T-cell (primary cell): ENCODE results near the gene FREY1. TPM values are rescaled to one million over a fixed set of nuclear protein-coding genes. Genes with fewer than 3 reads are reported as not detected.

Experiments
- ATAC-seq, 4 experiments: fragments of 200-7000 bp in 3 of 4; fragments of 150-1000 bp in 1 of 4; cut with Tn5 transposase; replicated peaks in 1 of 4; 1 replicate in 3 of 4; 2 replicates in 1 of 4; pipeline ENCODE4 v1.10.0; 2021; ENCODE audit warnings: moderate library complexity in 3 of 4, mild to moderate bottlenecking in 2 of 4, moderate number of reproducible peaks in 1 of 4
- CTCF ChIA-PET, 2 donors: fragments of 300-600 bp; sonication (Branson Sonifier 250); formaldehyde crosslinking; loops; one replicate each; lab custom pipeline; 2022; ENCODE audit warnings: antibody characterized with exemption in 2 of 2; lab: Charles Lee
- POLR2A ChIA-PET, 2 donors: fragments of 300-600 bp; sonication (Branson Sonifier 250); formaldehyde crosslinking; loops; one replicate each; lab custom pipeline; 2022; ENCODE audit warnings: antibody characterized with exemption in 2 of 2; lab: Charles Lee
- DNase-seq, 35 experiments: peaks; one replicate each; pipeline versions ENCODE4 v3.0.0 to v3.0.0-alpha.2; 2013 to 2023
- H3K27ac ChIP-seq: one replicate; pipeline ENCODE4 v1.5.1; 2013; ENCODE audit warnings: low read length
- H3K27me3 ChIP-seq, 2 experiments: replicated peaks in 1 of 2; 1 replicate in 1 of 2; 2 replicates in 1 of 2; pipeline versions ENCODE4 v1.6.1 to v1.7.0; 2013; ENCODE audit warnings: low read length in 1 of 2, mixed read lengths in 1 of 2; ENCODE audit not compliant: control insufficient read depth in 2 of 2, insufficient read depth in 2 of 2; ENCODE audit errors: extremely low read depth in 1 of 2
- H3K36me3 ChIP-seq, 2 donors: 1 replicate in 1 of 2; 2 replicates in 1 of 2; pipeline versions ENCODE4 v1.6.1 to v1.7.0; 2013; ENCODE audit warnings: low read length in 1 of 2; ENCODE audit not compliant: control insufficient read depth in 2 of 2, insufficient read depth in 1 of 2; ENCODE audit errors: extremely low read depth in 1 of 2
- H3K4me1 ChIP-seq, 2 experiments: 1 replicate in 1 of 2; 2 replicates in 1 of 2; pipeline versions ENCODE4 v1.6.1 to v1.7.0; 2013; ENCODE audit warnings: low read length in 2 of 2, mixed read lengths in 1 of 2; ENCODE audit not compliant: insufficient read depth in 2 of 2, control insufficient read depth in 1 of 2; ENCODE audit errors: extremely low read depth in 1 of 2
- H3K4me3 ChIP-seq, 2 donors: 1 replicate in 1 of 2; 2 replicates in 1 of 2; pipeline versions ENCODE4 v1.5.1 to v1.7.0; 2013; ENCODE audit warnings: mild to moderate bottlenecking in 2 of 2, low read length in 1 of 2, moderate library complexity in 1 of 2; ENCODE audit not compliant: control insufficient read depth in 1 of 2; ENCODE audit errors: extremely low read depth in 1 of 2
- H3K9me3 ChIP-seq: 2 replicates; pipeline ENCODE4 v1.7.0; 2013
- H3K27ac Mint-ChIP-seq, 2 donors: one replicate each; pipeline ENCODE4 v1.8.0; 2020 to 2021; ENCODE audit warnings: mild to moderate bottlenecking in 2 of 2, mixed read lengths in 2 of 2
- H3K27me3 Mint-ChIP-seq, 2 donors: one replicate each; pipeline ENCODE4 v1.8.0; 2021 to 2022; ENCODE audit warnings: mixed read lengths in 2 of 2
- H3K36me3 Mint-ChIP-seq: one replicate; pipeline ENCODE4 v1.8.0; 2021; ENCODE audit warnings: mixed read lengths
- H3K4me1 Mint-ChIP-seq, 3 donors: one replicate each; pipeline ENCODE4 v1.8.0; 2020 to 2022; ENCODE audit warnings: mixed read lengths in 3 of 3, mild to moderate bottlenecking in 1 of 3
- H3K4me3 Mint-ChIP-seq, 3 donors: one replicate each; pipeline ENCODE4 v1.8.0; 2020 to 2022; ENCODE audit warnings: mild to moderate bottlenecking in 3 of 3, mixed read lengths in 3 of 3, moderate library complexity in 3 of 3
- H3K9me3 Mint-ChIP-seq, 3 donors: one replicate each; pipeline ENCODE4 v1.8.0; 2020 to 2022; ENCODE audit warnings: mixed read lengths in 3 of 3
- WGBS: methylation state at CpG from one replicate; pipeline ENCODE4 v1.1.5; 2013; ENCODE audit warnings: missing lambda C conversion rate; ENCODE audit not compliant: insufficient coverage; 5-methylcytosine and 5-hydroxymethylcytosine counted together
- total RNA-seq, 35 experiments: library from RNA in 6 of 35; stranded (reverse) in 6 of 35; fragments of 120-200 nt in 1 of 35; gene quantifications; one replicate each; pipeline versions ENCODE4 v1.2.1 to v1.2.4 and lab custom pipeline; 2013 to 2026

Gene FREY1
- total RNA-seq, 5 donors from 2014 or later (not counting 1 experiment from before 2014, with no cell fraction given): 2.5 to 6.8 (median 4.6) TPM

GRCh38 chr11:45895553-45896259, 11.4 kb downstream of the FREY1 start:
- WGBS: 82% methylated on average over 5 of the region's 8 CpGs
- CTCF ChIA-PET: no interaction called here

GRCh38 chr11:45894555-45895247, 12.4 kb downstream of the FREY1 start:
- no peak for ATAC-seq
- Histone ChIP-seq H3K4me3 (no peak overlapping the region), H3K27me3 (peaks cover 3 to 74% of the 10 kb centered on the region in 2 experiments), H3K36me3 (no peaks in the 10 kb centered on the region), H3K9me3 (no peaks in the 10 kb centered on the region), H3K27ac (no peak overlapping the region), H3K4me1 (peaks cover 0 to 11% of the 10 kb centered on the region in 2 experiments)
- no peak for DNase-seq
- Mint-ChIP-seq H3K27me3 (peaks cover 36 to 46% of the 10 kb centered on the region in 2 donors), H3K36me3 (no peaks in the 10 kb centered on the region), H3K4me1 (peaks cover 2 to 16% (median 5%) of the 10 kb centered on the region in 3 donors), H3K9me3 (no peaks in the 10 kb centered on the region), H3K27ac (no peak overlapping the region), H3K4me3 (no peak overlapping the region)
- WGBS: 72% methylated on average over 5 of the region's 6 CpGs
- ChIA-PET CTCF (no interaction called here), POLR2A (no interaction called here)

More at GRCh38 chr11:45895553-45896259, 11.4 kb downstream of the FREY1 start:
- H3K27ac Mint-ChIP-seq: no peak overlapping the region
- peaks cover 40 to 48% of the 10 kb centered on the region in 2 donors for H3K27me3 Mint-ChIP-seq
- H3K9me3 Mint-ChIP-seq: no peaks in the 10 kb centered on the region
- ATAC-seq (no peak), DNase-seq (no peak)
- H3K27ac ChIP-seq: no peak overlapping the region
- H3K36me3 Mint-ChIP-seq: no peaks in the 10 kb centered on the region
- no peak overlapping the region for H3K4me3 ChIP-seq
- POLR2A ChIA-PET: interaction anchor here in 1 of 2 donors (0.5 kb wide), 1 partner anchor 91 kb away, joined by 4 read pairs; no protein-coding TSS in a partner anchor
- H3K36me3 ChIP-seq: no peaks in the 10 kb centered on the region
- H3K4me1 ChIP-seq: peaks cover 0 to 17% of the 10 kb centered on the region in 2 experiments
- no peak overlapping the region for H3K4me3 Mint-ChIP-seq
- H3K9me3 ChIP-seq: no peaks in the 10 kb centered on the region
- peaks cover 4 to 16% (median 8%) of the 10 kb centered on the region in 3 donors for H3K4me1 Mint-ChIP-seq
- peaks cover 3 to 79% of the 10 kb centered on the region in 2 experiments for H3K27me3 ChIP-seq

- H3K4me3 ChIP-seq: no peak overlapping the region
- peaks cover 31 to 35% of the 10 kb centered on the region in 2 donors for H3K27me3 Mint-ChIP-seq
- ChIA-PET CTCF (no interaction called here), POLR2A (no interaction called here)
- H3K4me3 Mint-ChIP-seq: no peak overlapping the region
- H3K4me1 Mint-ChIP-seq: no peaks in the 10 kb centered on the region
- H3K36me3 Mint-ChIP-seq: no peaks in the 10 kb centered on the region
- H3K27ac ChIP-seq: no peak overlapping the region
- ATAC-seq (no peak), DNase-seq (no peak)
- no peaks in the 10 kb centered on the region for H3K9me3 Mint-ChIP-seq
- peaks cover 1 to 55% of the 10 kb centered on the region in 2 experiments for H3K27me3 ChIP-seq
- H3K9me3 ChIP-seq: no peaks in the 10 kb centered on the region
- 90% methylated on average over 2 of the region's 5 CpGs for WGBS
- no peaks in the 10 kb centered on the region for H3K4me1 ChIP-seq
- no peaks in the 10 kb centered on the region for H3K36me3 ChIP-seq
- no peak overlapping the region for H3K27ac Mint-ChIP-seq
These were observed 14.2 kb downstream of the FREY1 start for GRCh38 chr11:45892856-45893255.

- H3K27me3 Mint-ChIP-seq: peaks cover 27% of the 10 kb centered on the region in 2 donors
- peaks cover 0 to 42% of the 10 kb centered on the region in 2 experiments for H3K27me3 ChIP-seq
- H3K36me3 ChIP-seq: no peaks in the 10 kb centered on the region
- H3K27ac ChIP-seq: no peak overlapping the region
- ATAC-seq (no peak), DNase-seq (no peak)
- H3K4me1 ChIP-seq: peaks cover 0 to 3% of the 10 kb centered on the region in 2 experiments
- 88% methylated on average over 6 of the region's 9 CpGs for WGBS
- no peaks in the 10 kb centered on the region for H3K9me3 Mint-ChIP-seq
- no peak overlapping the region for H3K27ac Mint-ChIP-seq
- ChIA-PET POLR2A (no interaction called here), CTCF (no interaction called here)
- H3K9me3 ChIP-seq: no peaks in the 10 kb centered on the region
- no peaks in the 10 kb centered on the region for H3K36me3 Mint-ChIP-seq
- no peaks in the 10 kb centered on the region for H3K4me1 Mint-ChIP-seq
- H3K4me3 ChIP-seq: no peak overlapping the region
- no peak overlapping the region for H3K4me3 Mint-ChIP-seq
These were observed 16.1 kb downstream of the FREY1 start for GRCh38 chr11:45890886-45891550.

GRCh38 chr11:45889966-45890365, 17.1 kb downstream of the FREY1 start:
- Mint-ChIP-seq H3K4me3 (no peak overlapping the region), H3K27me3 (peaks cover 21 to 24% of the 10 kb centered on the region in 2 donors), H3K4me1 (peaks cover 4% of the 10 kb centered on the region in 3 donors), H3K9me3 (no peaks in the 10 kb centered on the region), H3K36me3 (no peaks in the 10 kb centered on the region), H3K27ac (no peak overlapping the region)
- H3K27ac ChIP-seq: no peak overlapping the region
- DNase-seq: no peak
- H3K27me3 ChIP-seq: peaks cover 0 to 39% of the 10 kb centered on the region in 2 experiments
- ChIA-PET CTCF (interaction anchor here in 1 of 2 donors (0.6 kb wide), 1 partner anchor 27 kb away, joined by 3 read pairs; no protein-coding TSS in a partner anchor), POLR2A (interaction anchor here in 1 of 2 donors (0.6 kb wide), 1 partner anchor 15 kb away, joined by 3 read pairs; no protein-coding TSS in a partner anchor)
- H3K4me3 ChIP-seq: no peak overlapping the region
- peaks cover 0 to 11% of the 10 kb centered on the region in 2 experiments for H3K4me1 ChIP-seq
- 91% methylated on average over 7 of the region's 9 CpGs for WGBS
- ATAC-seq: no peak
- H3K9me3 ChIP-seq: no peaks in the 10 kb centered on the region
- no peaks in the 10 kb centered on the region for H3K36me3 ChIP-seq

GRCh38 chr11:45889555-45889954, 17.5 kb downstream of the FREY1 start:
- H3K36me3 Mint-ChIP-seq: no peaks in the 10 kb centered on the region
- POLR2A ChIA-PET: no interaction called here
- WGBS: 94% methylated on average over 3 of the region's 8 CpGs
- no peak overlapping the region for H3K27ac ChIP-seq
- CTCF ChIA-PET: no interaction called here
- no peak for ATAC-seq
- H3K9me3 Mint-ChIP-seq: peaks cover 0 to under 1% (median 0%) of the 10 kb centered on the region in 3 donors
- H3K27me3 ChIP-seq: peaks cover 0 to 39% of the 10 kb centered on the region in 2 experiments
- peaks cover 0 to 15% of the 10 kb centered on the region in 2 experiments for H3K4me1 ChIP-seq
- H3K4me3 ChIP-seq: no peak overlapping the region
- DNase-seq: no peak
- no peak overlapping the region for H3K4me3 Mint-ChIP-seq
- H3K27me3 Mint-ChIP-seq: peaks cover 17 to 20% of the 10 kb centered on the region in 2 donors
- H3K27ac Mint-ChIP-seq: no peak overlapping the region
- no peaks in the 10 kb centered on the region for H3K36me3 ChIP-seq
- peaks cover 8% of the 10 kb centered on the region in 3 donors for H3K4me1 Mint-ChIP-seq
- H3K9me3 ChIP-seq: no peaks in the 10 kb centered on the region
